Subcutaneous adipose tissue (tissue), 4 donors: ENCODE results near the gene EYA2. TPM values are rescaled to one million over a fixed set of nuclear protein-coding genes. Genes with fewer than 3 reads are reported as not detected.

Source experiments
- CTCF ChIP-seq: fragments of 450-650 bp; IDR thresholded peaks from one replicate; pipeline ENCODE4 v1.5.1; 2016; ENCODE audit warnings: low read depth, mild to moderate bottlenecking, control low read depth, antibody characterized with exemption, moderate library complexity
- total RNA-seq, 4 donors: library from RNA; depleted of rRNA; stranded (reverse); fragments of >200 nt; gene quantifications; one replicate each; pipeline ENCODE4 v1.1.0, GENCODE V29; 2016

Gene EYA2
- total RNA-seq, 4 donors from 2014 or later, result 1.3 to 4.7 (median 2.8) TPM

DNA sequence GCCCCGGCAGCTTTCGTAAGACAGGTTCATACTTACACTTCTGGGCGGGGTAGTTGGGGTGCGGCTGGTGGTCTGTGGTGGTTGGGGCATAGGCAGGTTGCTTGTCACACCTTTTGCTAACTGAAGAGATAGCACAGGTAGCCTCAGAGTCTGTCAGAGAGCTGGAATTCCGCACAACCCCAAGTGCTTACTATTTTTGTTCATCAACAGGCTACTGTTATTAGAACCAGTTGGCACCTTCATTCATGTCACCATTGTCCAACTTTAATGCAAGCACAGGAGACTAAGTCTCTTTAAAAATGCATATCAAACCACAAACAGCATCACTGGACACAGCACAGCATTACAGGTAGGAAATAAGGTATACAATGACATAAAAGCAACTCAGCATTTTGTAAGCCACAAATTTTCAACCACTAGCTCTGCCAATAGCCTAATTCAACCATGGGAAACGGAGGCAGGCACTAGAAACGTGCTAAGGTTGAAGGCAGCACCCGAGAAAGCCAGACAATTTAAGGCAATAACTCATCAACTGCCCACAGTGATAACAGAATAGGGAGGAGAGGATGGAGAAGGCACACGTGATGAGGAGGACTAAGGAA lies 318.1 kb downstream of the EYA2 start:
- TF ChIP-seq CTCF, result no peak

DNA sequence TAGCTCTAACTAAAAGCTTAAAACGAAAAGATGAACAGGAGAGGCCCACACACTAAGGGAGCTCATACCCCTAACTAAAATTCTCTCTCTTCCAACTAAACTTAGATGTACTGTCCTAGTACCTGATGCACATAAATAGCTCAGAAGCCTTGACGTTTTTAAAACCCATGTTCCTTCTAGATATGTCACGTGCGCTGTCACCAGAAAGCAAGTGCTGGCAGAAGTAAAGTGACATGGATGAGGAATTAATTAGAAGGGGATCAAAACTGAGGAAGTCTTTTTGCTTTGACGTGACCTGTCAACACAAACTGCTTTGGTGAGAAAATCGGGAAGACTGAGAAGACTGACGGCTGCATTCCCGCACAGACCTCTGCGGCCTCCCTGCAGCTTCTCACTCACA lies 319.3 kb downstream of the EYA2 start:
- no peak for TF ChIP-seq CTCF

GRCh38 chr20:47215653-47216397 lies 321.2 kb downstream of the EYA2 start:
- TF ChIP-seq CTCF, result no peak

- peak; percentile 86 for TF ChIP-seq CTCF
Measured at GRCh38 chr20:47216819-47217410, 322.3 kb downstream of the EYA2 start.

GRCh38 chr20:47217482-47218446 lies 323.1 kb downstream of the EYA2 start:
- no peak for TF ChIP-seq CTCF

GRCh38 chr20:47220161-47220582 lies 325.5 kb downstream of the EYA2 start:
- TF ChIP-seq CTCF, result peak; percentile 16
